ENCODE measurements around the gene CASP8.

Gene CASP8

GRCh38 chr2:201260302-201260800 is at the start of gene CASP8:
TSS of gene CASP8 (plus strand) at chr2:201260536. CDS start at chr2:201266487, 5,951 bp downstream.
- DNase-seq, result peak; percentile 90

GRCh38 chr2:201215963-201216362 is 44.4 kb upstream of the CASP8 start:
- no peak for DNase-seq

DNA sequence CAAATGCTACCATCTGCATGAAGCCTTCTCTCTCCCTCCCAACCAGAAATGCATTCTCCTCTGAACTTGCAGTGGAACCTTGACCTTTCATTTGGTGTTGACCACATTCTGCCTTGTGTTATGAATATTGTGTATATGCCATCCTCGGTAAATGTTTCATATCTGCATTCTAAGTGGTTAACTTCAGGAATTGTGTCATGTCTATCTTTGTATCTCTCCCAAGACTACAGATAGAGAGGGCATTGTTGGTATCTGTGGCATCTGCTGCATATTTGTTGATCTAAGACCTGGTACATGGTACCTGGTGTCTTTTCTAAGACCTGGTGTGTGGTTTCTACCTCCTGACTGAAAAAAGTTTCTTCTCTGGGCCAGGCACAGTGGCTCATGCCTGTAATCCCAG is 43.4 kb upstream of the CASP8 start:
- DNase-seq, result no peak

- DNase-seq, result no peak
Observed at GRCh38 chr2:201218780-201219179, 41.6 kb upstream of the CASP8 start.

DNA sequence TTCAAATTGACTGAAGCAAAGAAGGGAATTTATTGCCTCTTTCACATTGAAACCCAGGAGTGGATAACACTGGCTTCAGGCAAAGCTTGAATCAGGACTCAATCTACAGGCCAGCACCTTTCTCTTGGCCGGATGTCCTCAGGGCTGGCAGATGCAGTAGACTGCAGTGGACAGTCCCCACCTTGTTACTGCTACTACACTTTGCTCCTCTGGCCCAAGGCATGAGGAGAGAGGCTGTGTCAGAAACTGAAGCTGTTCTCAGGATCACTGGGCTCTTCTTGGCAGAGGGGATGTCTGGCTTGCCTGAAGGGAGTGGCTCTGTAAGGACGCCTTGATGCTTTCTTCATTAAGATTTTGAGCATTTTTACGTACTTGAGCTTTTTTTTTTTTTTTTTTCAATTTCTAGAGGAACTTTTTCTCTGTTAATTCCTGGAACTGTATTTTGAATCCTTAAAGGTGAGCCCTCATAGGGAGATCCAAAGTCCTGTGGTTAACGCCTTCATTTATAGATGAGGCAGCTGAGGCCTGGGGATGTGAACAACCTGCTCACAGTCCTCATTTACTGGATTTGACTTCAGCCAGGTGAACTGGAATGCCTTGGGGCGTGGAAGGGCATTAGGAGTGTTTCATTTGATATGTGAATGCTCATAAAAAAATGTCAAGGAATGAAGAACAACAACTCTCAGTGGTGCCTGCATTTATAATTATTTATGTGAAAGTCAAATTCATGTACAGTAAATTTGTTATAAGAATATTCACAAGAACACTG is 40.8 kb upstream of the CASP8 start:
- DNase-seq, result no peak

GRCh38 chr2:201220102-201220570 is 40.2 kb upstream of the CASP8 start:
- DNase-seq, result no peak

- no peak for DNase-seq
Observed at GRCh38 chr2:201223089-201224073, 37.0 kb upstream of the CASP8 start.

- DNase-seq, result no peak
Observed at GRCh38 chr2:201228271-201228911, 31.9 kb upstream of the CASP8 start.

- DNase-seq, result no peak
Observed at GRCh38 chr2:201228912-201229290, 31.4 kb upstream of the CASP8 start.

- peak; percentile 97 for DNase-seq
Observed at GRCh38 chr2:201231781-201232466, 28.4 kb upstream of the CASP8 start.

GRCh38 chr2:201232467-201232815 is 27.9 kb upstream of the CASP8 start:
- DNase-seq, result no peak

DNA sequence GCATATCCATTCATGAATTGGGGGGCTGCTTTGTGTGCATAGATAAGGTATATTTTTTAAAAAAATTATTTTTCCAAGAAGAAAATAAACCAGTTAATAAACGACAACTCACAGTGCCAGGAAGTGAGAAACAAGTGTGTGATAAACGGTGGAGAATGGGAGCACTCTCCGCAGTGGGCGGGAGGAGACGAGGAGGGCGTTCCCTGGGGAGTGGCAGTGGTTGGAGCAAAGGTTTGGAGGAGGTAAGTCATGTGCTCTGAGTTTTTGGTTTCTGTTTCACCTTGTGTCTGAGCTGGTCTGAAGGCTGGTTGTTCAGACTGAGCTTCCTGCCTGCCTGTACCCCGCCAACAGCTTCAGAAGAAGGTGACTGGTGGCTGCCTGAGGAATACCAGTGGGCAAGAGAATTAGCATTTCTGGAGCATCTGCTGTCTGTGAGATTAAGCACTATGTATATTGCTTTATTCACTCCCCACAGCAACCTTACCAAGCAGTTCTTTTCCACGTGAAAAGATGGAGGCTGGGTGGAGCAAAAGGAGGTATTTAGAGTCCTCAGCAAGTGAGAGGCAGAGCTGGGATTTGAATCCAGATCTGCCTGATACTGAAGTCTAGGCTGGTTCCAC is 27.0 kb upstream of the CASP8 start:
- DNase-seq, result peak; percentile 97

DNA sequence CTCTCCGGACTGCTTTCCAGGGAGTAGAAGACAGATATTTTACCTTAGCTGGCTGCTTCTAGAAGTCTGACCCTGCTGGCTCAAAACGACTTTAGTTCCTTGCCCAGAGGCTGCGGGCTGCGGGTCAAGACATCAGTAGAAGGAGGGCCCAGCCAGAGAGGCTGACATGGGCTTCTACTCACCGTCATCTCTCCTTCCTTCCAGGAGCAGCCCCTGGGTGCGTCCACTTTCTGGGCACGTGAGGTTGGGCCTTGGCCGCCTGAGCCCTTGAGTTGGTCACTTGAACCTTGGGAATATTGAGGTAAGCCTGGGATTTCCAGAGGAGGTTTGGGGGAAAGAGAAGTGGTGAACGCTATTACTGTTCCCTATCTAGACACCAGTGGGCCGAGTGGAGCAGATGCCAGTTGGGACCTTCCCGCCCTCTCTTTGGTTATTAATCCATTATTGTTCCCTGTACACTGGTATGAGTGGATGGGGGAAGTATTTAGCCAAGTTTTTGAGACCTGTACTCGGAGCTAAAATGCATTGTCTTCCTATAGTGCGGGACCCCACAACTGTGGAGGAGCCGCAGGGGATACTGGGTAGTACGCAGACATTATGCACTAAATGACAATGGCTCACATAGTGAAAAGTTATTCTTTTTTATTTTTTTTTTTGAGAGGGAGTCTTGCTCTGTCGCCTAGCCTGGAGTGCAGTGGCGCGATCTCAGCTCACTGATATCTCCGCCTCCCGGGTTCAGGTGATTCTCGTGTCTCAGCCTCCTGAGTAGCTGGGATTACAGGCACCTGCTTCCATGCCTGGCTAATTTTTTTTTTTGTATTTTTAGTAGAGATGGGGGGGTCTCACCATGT is 26.3 kb upstream of the CASP8 start:
- DNase-seq, result peak; percentile 37

- no peak for DNase-seq
Observed at GRCh38 chr2:201234663-201235135, 25.6 kb upstream of the CASP8 start.

- peak; percentile 76 for DNase-seq
Observed at GRCh38 chr2:201235860-201236811, 24.2 kb upstream of the CASP8 start.

GRCh38 chr2:201237486-201238123 is 22.7 kb upstream of the CASP8 start:
- DNase-seq, result no peak

DNA sequence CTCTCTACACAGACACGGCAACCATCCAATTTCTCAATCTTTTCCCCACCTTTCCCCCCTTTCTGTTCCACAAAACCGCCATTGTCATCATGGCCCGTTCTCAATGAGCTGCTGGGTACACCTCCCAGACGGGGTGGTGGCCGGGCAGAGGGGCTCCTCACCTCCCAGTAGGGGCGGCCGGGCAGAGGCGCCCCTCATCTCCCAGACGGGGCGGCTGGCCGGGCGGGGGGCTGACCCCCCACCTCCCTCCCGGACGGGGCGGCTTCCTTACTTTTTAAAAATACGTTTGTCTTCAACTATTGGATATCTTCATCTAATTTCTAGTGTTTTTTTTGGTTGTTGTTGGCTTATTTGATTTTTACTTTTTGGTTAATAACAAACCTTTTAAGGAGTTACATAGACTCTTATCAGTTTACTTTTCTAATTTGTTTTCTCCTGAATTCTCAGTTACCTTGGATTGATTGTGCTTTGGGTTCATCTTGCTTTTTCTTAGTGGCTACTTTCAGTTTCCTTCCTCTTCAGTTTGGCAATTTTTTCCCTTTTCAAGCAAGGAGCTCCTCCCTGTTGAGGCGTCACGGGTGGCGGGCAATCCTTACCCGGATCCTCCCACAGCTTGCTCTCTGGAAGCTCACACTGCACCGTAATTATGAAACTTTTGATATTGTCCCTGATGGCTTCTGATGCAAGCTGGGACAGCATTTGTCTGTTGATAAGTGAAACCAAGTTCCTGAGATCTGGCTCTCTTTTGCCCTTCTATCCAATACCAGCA is 21.0 kb upstream of the CASP8 start:
- peak; percentile 54 for DNase-seq

GRCh38 chr2:201242571-201243277 is 17.6 kb upstream of the CASP8 start:
- no peak for DNase-seq

All from activated CD4-positive, alpha-beta T cell treated with anti-CD3 and anti-CD28 coated beads, Interleukin-10, Interleukin-2, amounts not matched to agents 100 ng/mL and 50 ng/mL, durations not matched to agents 16 hours and 8 hours (primary cell).